GM18861 (cell line): ENCODE results near the gene GPR108.

ENCODE experiments used
- ATAC-seq: cut with Tn5 transposase; IDR thresholded peaks from one replicate; pipeline ENCODE4 v1.9.1; 2021; ENCODE audit not compliant: unreplicated experiment

Gene GPR108

GRCh38 chr19:6737873-6738786, 750 bp upstream of the GPR108 start:
- ATAC-seq, result no peak

GRCh38 chr19:6736917-6737283, 480 bp downstream of the GPR108 start:
- no peak for ATAC-seq

GRCh38 chr19:6736169-6736916, 1.0 kb downstream of the GPR108 start:
- ATAC-seq, result no peak

GRCh38 chr19:6735181-6735911, 2.0 kb downstream of the GPR108 start:
- no peak for ATAC-seq

- ATAC-seq, result no peak
Observed at GRCh38 chr19:6734096-6734696, 3.2 kb downstream of the GPR108 start.

GRCh38 chr19:6733338-6734095, 3.9 kb downstream of the GPR108 start:
- ATAC-seq, result no peak

GRCh38 chr19:6732803-6733337, 4.5 kb downstream of the GPR108 start:
- no peak for ATAC-seq

GRCh38 chr19:6731822-6732221, 5.6 kb downstream of the GPR108 start:
- no peak for ATAC-seq

- no peak for ATAC-seq
Observed at GRCh38 chr19:6730941-6731670, 6.3 kb downstream of the GPR108 start.

- ATAC-seq, result no peak
Observed at GRCh38 chr19:6730153-6730804, 7.1 kb downstream of the GPR108 start.

- ATAC-seq, result no peak
Observed at GRCh38 chr19:6729573-6730152, 7.7 kb downstream of the GPR108 start.

GRCh38 chr19:6728346-6728745, 9.0 kb downstream of the GPR108 start:
- no peak for ATAC-seq

GRCh38 chr19:6725513-6726231, 11.7 kb downstream of the GPR108 start:
- ATAC-seq, result no peak

GRCh38 chr19:6724631-6725492, 12.5 kb downstream of the GPR108 start:
- ATAC-seq, result no peak

GRCh38 chr19:6723738-6724137, 13.6 kb downstream of the GPR108 start:
- ATAC-seq, result no peak

GRCh38 chr19:6723108-6723618, 14.2 kb downstream of the GPR108 start:
- ATAC-seq, result no peak

- no peak for ATAC-seq
Observed at GRCh38 chr19:6721773-6722172, 15.6 kb downstream of the GPR108 start.
